Endothelial cell of umbilical vein (primary cell): ENCODE measurements around the gene VPS29. TPM values are rescaled to one million over a fixed set of nuclear protein-coding genes. Genes with fewer than 3 reads are reported as not detected.

ENCODE experiments used
- BruUV-seq: library from RNA; stranded (reverse); fragments of 400-500 nt; replicated peaks from 2 replicates; lab custom pipeline; 2021; lab: Mats Ljungman, UMichigan
- CTCF ChIA-PET: fragments of 300-600, 350-600 bp; sonication (Branson Sonifier 250); formaldehyde crosslinking; loops from one replicate; lab custom pipeline; 2021; ENCODE audit warnings: antibody characterized with exemption, inconsistent platforms; lab: Charles Lee
- POLR2A ChIA-PET: fragments of 300-600, 350-600 bp; sonication (Branson Sonifier 250); formaldehyde crosslinking; loops from one replicate; lab custom pipeline; 2021; ENCODE audit warnings: antibody characterized with exemption, inconsistent platforms; lab: Charles Lee
- DNase-seq: peaks from one replicate; pipeline ENCODE4 v3.0.0-alpha.2; 2011; ENCODE audit warnings: low read depth, low spot score
- FAIRE-seq: peaks from 2 replicates; lab custom pipeline; 2011; peaks lifted over from hg19 to GRCh38; lab: Jason Lieb, UNC
- H2AFZ ChIP-seq: 2 replicates; pipeline ENCODE4 v1.6.0; 2012; ENCODE audit warnings: low read depth, low read length, control low read depth, inconsistent platforms
- H3K27ac ChIP-seq: 2 replicates; pipeline ENCODE4 v1.5.1; 2011; ENCODE audit warnings: low read depth, mild to moderate bottlenecking, control low read depth, low read length, moderate library complexity; ENCODE audit not compliant: insufficient read depth
- H3K27me3 ChIP-seq, 2 experiments: 2 replicates each; pipeline versions ENCODE4 v1.6.0 to v1.6.1; 2011; ENCODE audit warnings: low read length in 2 of 2, mixed read lengths in 1 of 2; ENCODE audit not compliant: control insufficient read depth in 2 of 2, insufficient read depth in 2 of 2
- H3K36me3 ChIP-seq, 2 experiments: 2 replicates in 1 of 2; 3 replicates in 1 of 2; pipeline ENCODE4 v1.5.1; 2011; ENCODE audit warnings: low read length in 2 of 2, mild to moderate bottlenecking in 1 of 2, moderate library complexity in 1 of 2; ENCODE audit not compliant: control insufficient read depth in 2 of 2, insufficient read depth in 2 of 2; ENCODE audit errors: extremely low read depth in 1 of 2
- H3K4me1 ChIP-seq: 3 replicates; pipeline ENCODE4 v1.5.1; 2011; ENCODE audit warnings: mild to moderate bottlenecking, low read length; ENCODE audit not compliant: control insufficient read depth, insufficient read depth; ENCODE audit errors: extremely low read depth
- H3K4me2 ChIP-seq: 2 replicates; pipeline ENCODE4 v1.6.1; 2011; ENCODE audit warnings: low read length, control low read depth, mixed read lengths; ENCODE audit not compliant: insufficient read depth
- H3K4me3 ChIP-seq, 3 experiments: fragments of 200-600 bp in 1 of 3; sonication (generic), shearing (Covaris generic) in 1 of 3; replicated peaks in 1 of 3; 2 replicates each; pipeline ENCODE4 v1.5.1; 2011 to 2016; ENCODE audit warnings: control low read depth in 3 of 3, low read length in 3 of 3, mild to moderate bottlenecking in 2 of 3, inconsistent platforms in 1 of 3, low read depth in 1 of 3, moderate library complexity in 1 of 3; ENCODE audit not compliant: insufficient read depth in 1 of 3
- H3K79me2 ChIP-seq: 2 replicates; pipeline ENCODE4 v1.6.0; 2012; ENCODE audit warnings: low read length, inconsistent platforms; ENCODE audit not compliant: control insufficient read depth, insufficient read depth
- H3K9ac ChIP-seq: replicated peaks from 2 replicates; pipeline ENCODE3; 2011; ENCODE audit warnings: low read length, control low read depth; ENCODE audit not compliant: insufficient read depth; ENCODE audit errors: extremely low read depth
- H3K9me1 ChIP-seq: replicated peaks from 3 replicates; pipeline ENCODE4 v1.6.0; 2011; ENCODE audit warnings: mild to moderate bottlenecking, low read length; ENCODE audit not compliant: control insufficient read depth, insufficient read depth; ENCODE audit errors: extremely low read depth
- H3K9me3 ChIP-seq: replicated peaks from 2 replicates; pipeline ENCODE4 v1.5.1; 2012; ENCODE audit warnings: low read length, inconsistent platforms; ENCODE audit not compliant: control insufficient read depth, insufficient read depth
- H4K20me1 ChIP-seq: replicated peaks from 2 replicates; pipeline ENCODE3; 2011; ENCODE audit warnings: mild to moderate bottlenecking, low read length; ENCODE audit not compliant: control insufficient read depth, insufficient read depth; ENCODE audit errors: extremely low read depth
- CTCF ChIP-seq, 2 donors: IDR thresholded peaks; 1 replicate in 1 of 2; 2 replicates in 1 of 2; pipeline ENCODE4 v1.5.1; 2011; ENCODE audit warnings: low read length in 2 of 2, mild to moderate bottlenecking in 2 of 2, moderate library complexity in 2 of 2, control low read depth in 1 of 2, inconsistent platforms in 1 of 2, low read depth in 1 of 2; ENCODE audit not compliant: insufficient read depth in 1 of 2; ENCODE audit errors: extremely low read depth in 1 of 2
- EZH2 ChIP-seq: IDR thresholded peaks from 2 replicates; pipeline ENCODE4 v1.6.1; 2012; ENCODE audit warnings: borderline replicate concordance, low read depth, mild to moderate bottlenecking, moderate library complexity, low read length, inconsistent platforms; ENCODE audit not compliant: severe bottlenecking
- FOS ChIP-seq: IDR thresholded peaks from 2 replicates; pipeline ENCODE4 v1.6.1; 2011; ENCODE audit warnings: mild to moderate bottlenecking, low read length, moderate library complexity, borderline replicate concordance; ENCODE audit not compliant: insufficient read depth
- GATA2 ChIP-seq: IDR thresholded peaks from 2 replicates; pipeline ENCODE4 v1.7.0; 2011; ENCODE audit warnings: low read depth, mild to moderate bottlenecking, moderate library complexity, mixed read lengths, low read length; ENCODE audit not compliant: insufficient read length, insufficient read depth
- JUN ChIP-seq: IDR thresholded peaks from 2 replicates; pipeline ENCODE4 v1.6.1; 2011; ENCODE audit warnings: borderline replicate concordance, low read depth; ENCODE audit not compliant: insufficient read length, insufficient read depth
- MAX ChIP-seq: IDR thresholded peaks from 2 replicates; pipeline ENCODE4 v1.6.1; 2011; ENCODE audit not compliant: insufficient read depth, insufficient read length
- MYC ChIP-seq: IDR thresholded peaks from one replicate; pipeline ENCODE4 v1.6.1; 2011; ENCODE audit warnings: mild to moderate bottlenecking, low read depth, low read length
- POLR2A ChIP-seq: IDR thresholded peaks from 2 replicates; pipeline ENCODE4 v1.6.1; 2012; ENCODE audit warnings: low read depth, mild to moderate bottlenecking, control low read depth, low read length
- POLR2AphosphoS5 ChIP-seq: IDR thresholded peaks from 2 replicates; pipeline ENCODE4 v1.6.1; 2012; ENCODE audit warnings: low read depth, mild to moderate bottlenecking, control low read depth, low read length, moderate library complexity; ENCODE audit not compliant: insufficient read depth
- dilution Hi-C: fragments of 300-500 bp; cut with MboI; formaldehyde crosslinking; loops from one replicate; pipeline ENCODE4 v1.15.0; 2019; ENCODE audit warnings: low sequenced_read_pairs; ENCODE audit not compliant: extremely low pct_ligation_motif_present
- intact Hi-C: fragments of 100-400 bp; cut with micrococcal nuclease; formaldehyde crosslinking; loops from one replicate; pipeline ENCODE4 v1.10.0; 2022
- polyA plus RNA-seq, 4 experiments: library from polyadenylated mRNA; depleted of rRNA in 3 of 4; stranded (reverse) in 3 of 4; unstranded in 1 of 4; fragments of >200 nt; gene quantifications; 2 replicates each; pipeline versions ENCODE4 v1.2.1 to v1.2.3, GENCODE V29; 2011 to 2012; ENCODE audit warnings: missing spikeins in 1 of 4
- total RNA-seq: library from RNA; stranded (reverse); gene quantifications from 2 replicates; pipeline ENCODE4 v1.2.3, GENCODE V29; 2021

Gene VPS29
- total and polyA plus RNA-seq, 2 donors (not counting 3 experiments of a cell fraction or from before 2014, with no cell fraction given) = 138 to 155 TPM

- Histone ChIP-seq H4K20me1 (no peaks in the 10 kb centered on the region), H3K4me2 (no peak overlapping the region), H3K4me3 (no peak overlapping the region), H3K9me1 (no peaks in the 10 kb centered on the region), H3K9ac (no peak overlapping the region), H3K9me3 (no peaks in the 10 kb centered on the region), H3K4me1 (no peaks in the 10 kb centered on the region), H2AFZ (no peak overlapping the region), H3K79me2 (no peaks in the 10 kb centered on the region), H3K27me3 (no peaks in the 10 kb centered on the region), H3K36me3 (no peaks in the 10 kb centered on the region), H3K27ac (no peak overlapping the region)
- ChIA-PET CTCF (interaction anchor here (1.4 to 5.0 kb wide), 2 partner anchors 58 to 94 kb away, joined by 3 to 90 read pairs; partner anchors contain the start of gene ARPC3), POLR2A (no interaction called here)
- DNase-seq = no peak
- TF ChIP-seq MYC = no peak
- TF ChIP-seq POLR2AphosphoS5 = no peak
- TF ChIP-seq FOS = no peak
- no peak for TF ChIP-seq POLR2A
- TF ChIP-seq MAX = no peak
- no peak for TF ChIP-seq EZH2
- no peak for TF ChIP-seq JUN
- no peak for FAIRE-seq
- intact Hi-C loops = no loop called here
- BruUV-seq = no TSS peak
- dilution Hi-C loops = no loop called here
Observed at GRCh38 chr12:110508071-110508586, 6.2 kb upstream of the VPS29 start.

GRCh38 chr12:110505332-110505731 is 3.4 kb upstream of the VPS29 start:
- TF ChIP-seq MAX (no peak), EZH2 (no peak), POLR2A (no peak), CTCF (IDR thresholded peaks at IDR 0.05; ENCODE audit: extremely low read depth in 1 of 2, insufficient read depth in 1 of 2, low read depth in 1 of 2, low read length in 2 of 2) (no peak), MYC (no peak), POLR2AphosphoS5 (no peak), JUN (no peak), GATA2 (no peak), FOS (no peak)
- Histone ChIP-seq H3K4me1 (peaks cover 5% of the 10 kb centered on the region), H3K9me1 (no peaks in the 10 kb centered on the region), H3K27ac (no peak overlapping the region), H3K9me3 (no peaks in the 10 kb centered on the region), H3K9ac (no peak overlapping the region), H4K20me1 (no peaks in the 10 kb centered on the region), H3K4me3 (no peak overlapping the region), H3K27me3 (no peaks in the 10 kb centered on the region), H3K36me3 (no peaks in the 10 kb centered on the region), H3K79me2 (peaks cover 15% of the 10 kb centered on the region), H2AFZ (no peak overlapping the region), H3K4me2 (no peak overlapping the region)
- POLR2A ChIA-PET = no interaction called here
- no TSS peak for BruUV-seq
- no peak for DNase-seq
- intact Hi-C loops = no loop called here
- dilution Hi-C loops = no loop called here
- CTCF ChIA-PET = interaction anchor here (0.8 to 1.2 kb wide), 3 partner anchors 55 to 322 kb away, joined by 3 read pairs; partner anchors contain the start of gene ARPC3
- no peak for FAIRE-seq
